GM12878 (cell line): ENCODE data around the gene RGL4. TPM values are rescaled to one million over a fixed set of nuclear protein-coding genes. Genes with fewer than 3 reads are reported as not detected.

ENCODE experiments used
- ATAC-seq: fragments of 200-7000 bp; cut with Tn5 transposase; 3 replicates; pipeline ENCODE4 v1.9.1; 2020; ENCODE audit warnings: mild to moderate bottlenecking, moderate library complexity
- BruUV-seq: library from RNA; stranded (reverse); fragments of 400-500 nt; replicated peaks from 2 replicates; lab custom pipeline; 2021; lab: Mats Ljungman, UMichigan
- CTCF ChIA-PET: fragments of 300-600 bp; sonication (Branson Sonifier 250); formaldehyde crosslinking; extraction: SDS; loops from one replicate; lab custom pipeline; 2021; ENCODE audit warnings: inconsistent platforms; lab: Yijun Ruan, JAX
- POLR2A ChIA-PET: fragments of 350-600 bp; formaldehyde crosslinking; extraction: SDS; loops from one replicate; lab custom pipeline; 2021; ENCODE audit warnings: inconsistent platforms; lab: Charles Lee
- RAD21 ChIA-PET: fragments of 300-600 bp; sonication (Branson Sonifier 250); formaldehyde crosslinking; loops from one replicate; lab custom pipeline; 2023; ENCODE audit warnings: antibody characterized with exemption; ENCODE audit not compliant: unreplicated experiment; lab: Charles Lee
- SMC1A ChIA-PET: fragments of 300-600 bp; sonication (Branson Sonifier 250); formaldehyde crosslinking; loops from one replicate; lab custom pipeline; 2023; ENCODE audit not compliant: unreplicated experiment, uncharacterized antibody; lab: Charles Lee
- DNase-seq: peaks from one replicate; pipeline ENCODE4 v3.0.0-alpha.2; 2011; ENCODE audit warnings: low read depth, low spot score
- FAIRE-seq: peaks from 3 replicates; lab custom pipeline; 2011; peaks lifted over from hg19 to GRCh38; lab: Jason Lieb, UNC
- H2AFZ ChIP-seq: 2 replicates; pipeline ENCODE4 v1.6.0; 2011; ENCODE audit warnings: low read depth, low read length, control low read depth; ENCODE audit not compliant: control insufficient read depth
- H3K27ac ChIP-seq: 2 replicates; pipeline ENCODE4 v1.5.1; 2011; ENCODE audit warnings: control low read depth; ENCODE audit not compliant: control insufficient read depth, insufficient read depth
- H3K27me3 ChIP-seq, 2 experiments: replicated peaks in 1 of 2; 2 replicates each; pipeline versions ENCODE4 v1.6.0 to v1.6.1; 2011; ENCODE audit warnings: low read length in 1 of 2; ENCODE audit not compliant: control insufficient read depth in 2 of 2, insufficient read depth in 2 of 2
- H3K36me3 ChIP-seq, 2 experiments: 2 replicates each; pipeline ENCODE4 v1.5.1; 2011; ENCODE audit warnings: low read length in 1 of 2; ENCODE audit not compliant: control insufficient read depth in 2 of 2, insufficient read depth in 2 of 2
- H3K4me1 ChIP-seq: 2 replicates; pipeline ENCODE4 v1.6.1; 2011; ENCODE audit warnings: mild to moderate bottlenecking, low read length, moderate library complexity, mixed read lengths; ENCODE audit not compliant: control insufficient read depth, insufficient read depth
- H3K4me2 ChIP-seq: 2 replicates; pipeline ENCODE4 v1.6.0; 2011; ENCODE audit warnings: control low read depth; ENCODE audit not compliant: control insufficient read depth, insufficient read depth
- H3K4me3 ChIP-seq: fragments of 200-600 bp; sonication (generic); 2 replicates; pipeline ENCODE4 v1.5.1; 2016
- H3K79me2 ChIP-seq: 2 replicates; pipeline ENCODE4 v1.6.0; 2011; ENCODE audit warnings: low read length; ENCODE audit not compliant: control insufficient read depth, insufficient read depth
- H3K9ac ChIP-seq: 2 replicates; pipeline ENCODE4 v1.8.0; 2011; ENCODE audit warnings: low read length, control low read depth, mixed read lengths; ENCODE audit not compliant: control insufficient read depth, insufficient read depth
- H3K9me3 ChIP-seq: replicated peaks from 3 replicates; pipeline ENCODE4 v1.5.1; 2011; ENCODE audit warnings: mild to moderate bottlenecking, low read length; ENCODE audit not compliant: control insufficient read depth, insufficient read depth
- H4K20me1 ChIP-seq: 2 replicates; pipeline ENCODE4 v1.6.0; 2011; ENCODE audit not compliant: control insufficient read depth, insufficient read depth
- ATF2 ChIP-seq: IDR thresholded peaks from 2 replicates; pipeline ENCODE4 v1.6.1; 2012; ENCODE audit warnings: low read length, inconsistent platforms
- CTCF ChIP-seq, 3 experiments: IDR thresholded peaks in 2 of 3; conservative IDR thresholded peaks in 1 of 3; 2 replicates each; pipeline ENCODE4 v1.5.1; 2011; ENCODE audit warnings: low read depth in 3 of 3, low read length in 3 of 3, mild to moderate bottlenecking in 3 of 3, control low read depth in 2 of 3, moderate library complexity in 2 of 3, inconsistent platforms in 1 of 3, mixed read lengths in 1 of 3; ENCODE audit not compliant: control insufficient read depth in 2 of 3, insufficient read depth in 1 of 3; ENCODE audit errors: extremely low read depth in 1 of 3
- ETV6 ChIP-seq, 2 experiments: fragments of 450-650 bp in 1 of 2; IDR thresholded peaks in 1 of 2; conservative IDR thresholded peaks in 1 of 2; 2 replicates each; pipeline ENCODE4 v1.6.1; 2014; ENCODE audit warnings: antibody characterized with exemption in 1 of 2, borderline replicate concordance in 1 of 2, low read depth in 1 of 2, mild to moderate bottlenecking in 1 of 2, moderate library complexity in 1 of 2
- FOS ChIP-seq: IDR thresholded peaks from 3 replicates; pipeline ENCODE4 v1.6.1; 2011; ENCODE audit warnings: borderline replicate concordance; ENCODE audit not compliant: insufficient read length; ENCODE audit errors: extremely low read depth
- KDM1A ChIP-seq: fragments of 200-600 bp; sonication (generic); IDR thresholded peaks from 2 replicates; pipeline ENCODE4 v1.6.1; 2016; ENCODE audit warnings: borderline replicate concordance
- NFYB ChIP-seq: IDR thresholded peaks from 2 replicates; pipeline ENCODE4 v1.6.1; 2011; ENCODE audit warnings: low read depth, mild to moderate bottlenecking, low read length, improper control_type of control experiment, moderate library complexity; ENCODE audit not compliant: insufficient read depth
- NR2C1 ChIP-seq: fragments of 450-650 bp; IDR thresholded peaks from 2 replicates; pipeline ENCODE4 v1.6.1; 2017; ENCODE audit warnings: antibody characterized with exemption, mild to moderate bottlenecking, moderate library complexity
- RCOR1 ChIP-seq: conservative IDR thresholded peaks from 2 replicates; pipeline ENCODE4 v1.6.1; 2012; ENCODE audit warnings: low read depth, low read length, improper control_type of control experiment
- SMAD5 ChIP-seq: IDR thresholded peaks from 2 replicates; pipeline ENCODE4 v1.6.1; 2016; ENCODE audit warnings: antibody characterized with exemption, low read depth
- ZBTB40 ChIP-seq: fragments of 450-650 bp; IDR thresholded peaks from 2 replicates; pipeline ENCODE4 v1.6.1; 2016; ENCODE audit warnings: mild to moderate bottlenecking, moderate library complexity, borderline replicate concordance
- WGBS: methylation state at CpG from one replicate; pipeline ENCODE4 v1.1.6; 2016; ENCODE audit warnings: low lambda C conversion rate; ENCODE audit not compliant: insufficient replicate concordance, insufficient coverage; ENCODE audit errors: missing lambda C conversion rate; 5-methylcytosine and 5-hydroxymethylcytosine counted together
- in situ Hi-C: fragments of 300-500 bp; cut with MboI; formaldehyde crosslinking; loops from 9 replicates; pipeline ENCODE4 v1.14.3; 2018; ENCODE audit warnings: mixed read lengths
- intact Hi-C: fragments of 100-400 bp; cut with micrococcal nuclease; formaldehyde crosslinking; loops from one replicate; pipeline ENCODE4 v1.14.2; 2022; ENCODE audit not compliant: unreplicated experiment
- polyA plus RNA-seq, 11 experiments: library from polyadenylated mRNA; depleted of rRNA in 4 of 11; unstranded in 6 of 11; stranded (reverse) in 5 of 11; fragments of >200 nt; fragmentation: Nextera tagmentation in 4 of 11; fragmentation: Illumina TruSeq in 1 of 11; extraction: Ambion mirVana in 4 of 11; extraction: Trizol in 1 of 11; gene quantifications; 1 replicate in 1 of 11; 2 replicates in 10 of 11; pipeline versions ENCODE4 v1.2.1 to v1.2.3, GENCODE V29; 2011 to 2016; ENCODE audit warnings: inconsistent platforms in 2 of 11, missing spikeins in 2 of 11, low read depth in 1 of 11
- total RNA-seq, 4 experiments: library from RNA; depleted of rRNA in 3 of 4; stranded (reverse); fragments of >200 nt in 3 of 4; fragmentation: Illumina TruSeq in 1 of 4; extraction: Trizol in 1 of 4; gene quantifications; 2 replicates each; pipeline versions ENCODE4 v1.2.1 to v1.2.3, GENCODE V29; 2013 to 2021
- TF ChIP-seq, protein P1 (sequence below): fragments of 450-650 bp; IDR thresholded peaks from 2 replicates; pipeline ENCODE4 v1.6.1; 2017; ENCODE audit warnings: borderline replicate concordance
- TF ChIP-seq, protein P2 (sequence below): fragments of 450-650 bp; IDR thresholded peaks from 2 replicates; pipeline ENCODE4 v1.6.1; 2014; ENCODE audit warnings: mild to moderate bottlenecking

Gene RGL4
- total and polyA plus RNA-seq, 10 of the 15 experiments (the other 5 are each of a cell fraction or from before 2014, with no cell fraction given): 1.4 to 9.0 (median 2.0) TPM; not detected in 1

DNA sequence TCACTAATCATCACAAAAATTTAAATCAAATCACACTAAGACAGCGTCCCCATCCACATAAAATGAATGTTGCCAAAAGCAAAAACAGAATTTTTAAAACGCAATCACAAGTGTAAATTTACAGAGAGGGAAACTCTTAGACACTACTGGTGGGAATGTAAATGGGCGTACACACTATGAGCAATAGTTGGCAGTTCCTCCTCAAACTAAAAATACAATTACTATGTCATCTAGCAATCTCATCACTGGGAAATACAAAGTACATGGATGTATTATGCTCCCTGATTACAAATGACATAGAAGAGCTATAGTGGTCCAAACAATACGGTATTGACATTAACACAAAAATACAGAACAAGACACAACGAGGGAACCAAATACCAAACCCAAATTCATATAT, 8.7 kb upstream of the RGL4 start:
- no peak for ATAC-seq
- H3K9ac ChIP-seq: no peak overlapping the region
- ChIA-PET POLR2A (no interaction called here), CTCF (no interaction called here), SMC1A (no interaction called here), RAD21 (no interaction called here)
- no peaks in the 10 kb centered on the region for H3K27me3 ChIP-seq
- FAIRE-seq: no peak
- in situ Hi-C loops (no loop called here), intact Hi-C loops (no loop called here)
- DNase-seq: no peak
- H3K4me3 ChIP-seq: no peak overlapping the region
- no TSS peak for BruUV-seq
- H3K4me1 ChIP-seq: no peaks in the 10 kb centered on the region
- 71% methylated on average over 5 of the region's 5 CpGs for WGBS
- no peak overlapping the region for H2AFZ ChIP-seq
- no peaks in the 10 kb centered on the region for H3K9me3 ChIP-seq
- no peak overlapping the region for H3K4me2 ChIP-seq
- H4K20me1 ChIP-seq: no peaks in the 10 kb centered on the region
- no peaks in the 10 kb centered on the region for H3K79me2 ChIP-seq
- H3K36me3 ChIP-seq: peaks cover 1 to 8% of the 10 kb centered on the region in 2 experiments; a peak in 3 of 4 replicates
- no peak overlapping the region for H3K27ac ChIP-seq
- TF ChIP-seq ETV6 (conservative IDR thresholded peaks at IDR 0.05 in 1 of 2, IDR thresholded peaks at IDR 0.05 in 1 of 2; ENCODE audit: borderline replicate concordance in 1 of 2, low read depth in 1 of 2): no peak
- TF ChIP-seq ZBTB40: no peak
- TF ChIP-seq KDM1A: no peak
- no peak for TF ChIP-seq FOS
- no peak for TF ChIP-seq ATF2
- no peak for TF ChIP-seq RCOR1
- no peak for TF ChIP-seq NFYB
- TF ChIP-seq SMAD5: no peak
- no peak for TF ChIP-seq NR2C1
- TF ChIP-seq, protein P1, sequence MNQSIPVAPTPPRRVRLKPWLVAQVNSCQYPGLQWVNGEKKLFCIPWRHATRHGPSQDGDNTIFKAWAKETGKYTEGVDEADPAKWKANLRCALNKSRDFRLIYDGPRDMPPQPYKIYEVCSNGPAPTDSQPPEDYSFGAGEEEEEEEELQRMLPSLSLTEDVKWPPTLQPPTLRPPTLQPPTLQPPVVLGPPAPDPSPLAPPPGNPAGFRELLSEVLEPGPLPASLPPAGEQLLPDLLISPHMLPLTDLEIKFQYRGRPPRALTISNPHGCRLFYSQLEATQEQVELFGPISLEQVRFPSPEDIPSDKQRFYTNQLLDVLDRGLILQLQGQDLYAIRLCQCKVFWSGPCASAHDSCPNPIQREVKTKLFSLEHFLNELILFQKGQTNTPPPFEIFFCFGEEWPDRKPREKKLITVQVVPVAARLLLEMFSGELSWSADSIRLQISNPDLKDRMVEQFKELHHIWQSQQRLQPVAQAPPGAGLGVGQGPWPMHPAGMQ: no peak
- TF ChIP-seq, protein P2, sequence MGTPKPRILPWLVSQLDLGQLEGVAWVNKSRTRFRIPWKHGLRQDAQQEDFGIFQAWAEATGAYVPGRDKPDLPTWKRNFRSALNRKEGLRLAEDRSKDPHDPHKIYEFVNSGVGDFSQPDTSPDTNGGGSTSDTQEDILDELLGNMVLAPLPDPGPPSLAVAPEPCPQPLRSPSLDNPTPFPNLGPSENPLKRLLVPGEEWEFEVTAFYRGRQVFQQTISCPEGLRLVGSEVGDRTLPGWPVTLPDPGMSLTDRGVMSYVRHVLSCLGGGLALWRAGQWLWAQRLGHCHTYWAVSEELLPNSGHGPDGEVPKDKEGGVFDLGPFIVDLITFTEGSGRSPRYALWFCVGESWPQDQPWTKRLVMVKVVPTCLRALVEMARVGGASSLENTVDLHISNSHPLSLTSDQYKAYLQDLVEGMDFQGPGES: no peak
- TF ChIP-seq CTCF (IDR thresholded peaks at IDR 0.05 in 2 of 3, conservative IDR thresholded peaks at IDR 0.05 in 1 of 3; ENCODE audit: control insufficient read depth in 2 of 3, extremely low read depth in 1 of 3, insufficient read depth in 1 of 3, low read depth in 3 of 3, low read length in 3 of 3): no peak
